CD14-positive monocyte (primary cell): ENCODE measurements around the gene NRN1L. TPM values are rescaled to one million over a fixed set of nuclear protein-coding genes. Genes with fewer than 3 reads are reported as not detected.

Experiments
- DNase-seq, 3 donors: peaks; one replicate each; pipeline ENCODE4 v3.0.0-alpha.2; 2011 to 2022
- H2AFZ ChIP-seq: 2 replicates; pipeline ENCODE4 v1.6.0; 2012; ENCODE audit warnings: mild to moderate bottlenecking, low read depth, low read length, inconsistent platforms; ENCODE audit not compliant: insufficient read depth, poor library complexity, severe bottlenecking
- H3K27ac ChIP-seq, 2 donors: 1 replicate in 1 of 2; 2 replicates in 1 of 2; pipeline ENCODE4 v1.5.1; 2012 to 2013; ENCODE audit warnings: low read length in 2 of 2, control low read depth in 1 of 2, inconsistent platforms in 1 of 2, low read depth in 1 of 2, mild to moderate bottlenecking in 1 of 2
- H3K27me3 ChIP-seq, 2 donors: one replicate each; pipeline versions ENCODE4 v1.6.0 to v1.6.1; 2011 to 2013; ENCODE audit warnings: low read length in 2 of 2; ENCODE audit not compliant: control insufficient read depth in 2 of 2, insufficient read depth in 2 of 2
- H3K36me3 ChIP-seq, 2 donors: replicated peaks in 1 of 2; 1 replicate in 1 of 2; 2 replicates in 1 of 2; pipeline versions ENCODE4 v1.5.1 to v1.6.1; 2012 to 2013; ENCODE audit warnings: low read length in 2 of 2, control low read depth in 1 of 2, inconsistent platforms in 1 of 2, mild to moderate bottlenecking in 1 of 2; ENCODE audit not compliant: insufficient read depth in 2 of 2, control insufficient read depth in 1 of 2
- H3K4me1 ChIP-seq, 2 donors: 1 replicate in 1 of 2; 2 replicates in 1 of 2; pipeline versions ENCODE4 v1.5.1 to v1.6.1; 2012 to 2013; ENCODE audit warnings: low read length in 2 of 2, control low read depth in 1 of 2, inconsistent platforms in 1 of 2, mild to moderate bottlenecking in 1 of 2, moderate library complexity in 1 of 2; ENCODE audit not compliant: insufficient read depth in 2 of 2, control insufficient read depth in 1 of 2
- H3K4me2 ChIP-seq: replicated peaks from 2 replicates; pipeline ENCODE3; 2012; ENCODE audit warnings: low read length, moderate library complexity, mild to moderate bottlenecking; ENCODE audit not compliant: poor library complexity, severe bottlenecking; ENCODE audit errors: extremely low read depth
- H3K4me3 ChIP-seq, 3 experiments: fragments of 200-600 bp in 1 of 3; sonication (generic) in 1 of 3; replicated peaks in 1 of 3; 1 replicate in 2 of 3; 2 replicates in 1 of 3; pipeline ENCODE4 v1.5.1; 2011 to 2013; ENCODE audit warnings: low read length in 3 of 3, mild to moderate bottlenecking in 3 of 3, control low read depth in 2 of 3, low read depth in 2 of 3, inconsistent platforms in 1 of 3, moderate library complexity in 1 of 3
- H3K79me2 ChIP-seq: 2 replicates; pipeline ENCODE4 v1.6.0; 2012; ENCODE audit warnings: mild to moderate bottlenecking, control low read depth, inconsistent platforms, low read length, moderate library complexity; ENCODE audit not compliant: insufficient read depth
- H3K9ac ChIP-seq: 2 replicates; pipeline ENCODE4 v1.6.0; 2017; ENCODE audit warnings: low read length, mild to moderate bottlenecking; ENCODE audit not compliant: insufficient read depth, poor library complexity, severe bottlenecking
- H3K9me3 ChIP-seq, 2 donors: replicated peaks in 1 of 2; 1 replicate in 1 of 2; 2 replicates in 1 of 2; pipeline versions ENCODE4 v1.5.1 to v1.6.1; 2012 to 2013; ENCODE audit warnings: low read length in 2 of 2, control low read depth in 1 of 2; ENCODE audit not compliant: control insufficient read depth in 1 of 2, insufficient read depth in 1 of 2
- H4K20me1 ChIP-seq: 2 replicates; pipeline ENCODE4 v1.6.0; 2012; ENCODE audit warnings: mild to moderate bottlenecking, low read length, control low read depth, moderate library complexity; ENCODE audit not compliant: insufficient read depth
- H3K27ac Mint-ChIP-seq, 7 donors: one replicate each; pipeline ENCODE4 v1.8.0; 2020; ENCODE audit warnings: mild to moderate bottlenecking in 7 of 7, mixed read lengths in 7 of 7, moderate library complexity in 6 of 7, inconsistent platforms in 2 of 7
- H3K27me3 Mint-ChIP-seq, 3 donors: one replicate each; pipeline ENCODE4 v1.8.0; 2021 to 2022; ENCODE audit warnings: low read depth in 3 of 3, mild to moderate bottlenecking in 3 of 3, mixed read lengths in 3 of 3, moderate library complexity in 3 of 3, inconsistent platforms in 1 of 3
- H3K36me3 Mint-ChIP-seq, 2 donors: one replicate each; pipeline ENCODE4 v1.8.0; 2020; ENCODE audit warnings: mixed read lengths in 2 of 2, inconsistent platforms in 1 of 2, mild to moderate bottlenecking in 1 of 2
- H3K4me1 Mint-ChIP-seq: one replicate; pipeline ENCODE4 v1.8.0; 2020; ENCODE audit warnings: mild to moderate bottlenecking, mixed read lengths
- H3K4me3 Mint-ChIP-seq, 2 donors: one replicate each; pipeline ENCODE4 v1.8.0; 2020; ENCODE audit warnings: mild to moderate bottlenecking in 2 of 2, mixed read lengths in 2 of 2, moderate library complexity in 1 of 2
- H3K9me3 Mint-ChIP-seq, 7 donors: one replicate each; pipeline ENCODE4 v1.8.0; 2020 to 2022; ENCODE audit warnings: mixed read lengths in 7 of 7, mild to moderate bottlenecking in 6 of 7, moderate library complexity in 6 of 7, inconsistent platforms in 2 of 7
- CTCF ChIP-seq: fragments of 200-600 bp; IDR thresholded peaks from one replicate; pipeline ENCODE4 v1.8.0; 2022; ENCODE audit warnings: antibody characterized with exemption, mild to moderate bottlenecking
- WGBS: methylation state at CpG from one replicate; pipeline ENCODE4 v1.1.5; 2013; ENCODE audit warnings: missing lambda C conversion rate; ENCODE audit not compliant: insufficient coverage; 5-methylcytosine and 5-hydroxymethylcytosine counted together
- intact Hi-C, 2 donors: fragments of 100-400 bp; cut with micrococcal nuclease; formaldehyde crosslinking; loops; one replicate each; pipeline versions ENCODE4 v1.15.0 to v1.15.1; 2023
- polyA plus RNA-seq, 3 donors: library from polyadenylated mRNA; depleted of rRNA in 1 of 3; unstranded in 2 of 3; stranded (reverse) in 1 of 3; fragments of 300-500 nt in 2 of 3; fragments of >200 nt in 1 of 3; fragmentation: Illumina TruSeq in 2 of 3; gene quantifications; 1 replicate in 2 of 3; 2 replicates in 1 of 3; pipeline ENCODE4 v1.2.3, GENCODE V29; 2012 to 2021

Gene NRN1L
- polyA plus RNA-seq, 3 donors = 0.50 to 3.6 TPM; not detected in 1

DNA sequence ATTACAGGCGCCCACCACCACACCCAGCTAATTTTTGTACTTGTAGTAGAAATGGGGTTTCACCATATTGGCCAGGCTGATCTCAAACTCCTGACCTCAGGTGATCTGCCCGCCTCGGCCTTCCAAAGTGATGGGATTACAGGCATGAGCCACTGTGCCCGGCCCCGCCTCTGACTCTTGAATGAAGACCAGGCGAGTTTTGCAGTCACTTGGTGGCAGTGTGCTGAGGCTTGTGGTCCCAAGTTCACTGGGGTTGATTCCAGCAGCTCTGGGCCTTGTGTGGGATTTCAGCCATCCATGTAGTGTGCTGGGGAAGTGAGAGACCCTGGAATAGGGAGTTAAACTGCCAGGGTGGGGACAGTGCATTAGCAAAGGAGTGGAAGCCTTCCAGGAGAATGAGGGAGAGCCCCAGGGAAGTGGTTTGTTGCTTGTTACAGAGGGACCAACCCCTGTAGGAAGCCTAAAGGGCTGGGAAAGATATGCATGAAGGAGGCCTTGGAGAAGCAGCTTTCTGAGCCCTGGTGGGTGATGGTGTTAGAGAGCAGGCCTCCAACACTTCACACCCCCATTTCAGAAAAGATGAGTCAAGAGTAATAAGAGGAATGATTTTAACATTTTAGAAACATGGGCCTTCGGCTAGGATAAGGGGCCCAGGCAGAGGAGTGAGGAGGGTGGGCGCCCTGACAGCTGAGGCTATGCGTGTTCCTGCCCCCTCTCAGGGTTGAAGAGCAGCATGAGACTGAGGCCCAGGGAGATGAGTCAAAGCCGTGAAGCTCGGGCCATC, 22.9 kb downstream of the NRN1L start:
- intact Hi-C loops = no loop called here
- no peaks in the 10 kb centered on the region for H3K9me3 ChIP-seq
- WGBS = 98% methylated on average over 10 of the region's 11 CpGs
- peak overlapping the region in 3 of 7 donors; percentile 9 to 53 (median 15) for H3K27ac Mint-ChIP-seq
- no peak overlapping the region for H3K9ac ChIP-seq
- H3K36me3 ChIP-seq = peaks cover 47 to 56% of the 10 kb centered on the region in 2 donors
- peaks cover 47% of the 10 kb centered on the region for H4K20me1 ChIP-seq
- no peaks in the 10 kb centered on the region for H3K4me1 Mint-ChIP-seq
- no peak for DNase-seq
- no peak overlapping the region for H3K4me2 ChIP-seq
- H3K4me3 Mint-ChIP-seq = no peak overlapping the region
- H3K4me3 ChIP-seq = no peak overlapping the region
- peaks cover 0 to 3% (median 0%) of the 10 kb centered on the region in 3 donors for H3K27me3 Mint-ChIP-seq
- H3K27me3 ChIP-seq = no peaks in the 10 kb centered on the region
- TF ChIP-seq CTCF = no peak
- peaks cover 40 to 61% of the 10 kb centered on the region in 2 donors for H3K36me3 Mint-ChIP-seq
- peaks cover 9% of the 10 kb centered on the region for H3K79me2 ChIP-seq
- H3K27ac ChIP-seq = no peak overlapping the region
- H3K9me3 Mint-ChIP-seq = peaks cover 0 to 3% (median 0%) of the 10 kb centered on the region in 7 donors
- H3K4me1 ChIP-seq = no peaks in the 10 kb centered on the region
- H2AFZ ChIP-seq = no peak overlapping the region

- peaks cover 37 to 43% of the 10 kb centered on the region in 2 donors for H3K36me3 ChIP-seq
- no peaks in the 10 kb centered on the region for H3K9me3 ChIP-seq
- H3K4me1 ChIP-seq = no peaks in the 10 kb centered on the region
- Mint-ChIP-seq H3K27me3 (peaks cover 0 to 2% (median 0%) of the 10 kb centered on the region in 3 donors), H3K4me3 (no peak overlapping the region), H3K36me3 (peaks cover 38 to 55% of the 10 kb centered on the region in 2 donors), H3K9me3 (peaks cover 0 to 3% (median 0%) of the 10 kb centered on the region in 7 donors), H3K27ac (peak overlapping the region in 1 of 7 donors; percentile 69), H3K4me1 (no peaks in the 10 kb centered on the region)
- H3K79me2 ChIP-seq = peaks cover 6% of the 10 kb centered on the region
- H3K9ac ChIP-seq = no peak overlapping the region
- intact Hi-C loops = no loop called here
- no peak overlapping the region for H2AFZ ChIP-seq
- 98% methylated on average over 28 of the region's 36 CpGs for whole genome bisulfite sequencing
- H3K4me3 ChIP-seq = no peak overlapping the region
- H3K27me3 ChIP-seq = no peaks in the 10 kb centered on the region
- no peak overlapping the region for H3K27ac ChIP-seq
- H4K20me1 ChIP-seq = peaks cover 48% of the 10 kb centered on the region
- no peak overlapping the region for H3K4me2 ChIP-seq
- no peak for TF ChIP-seq CTCF
- no peak for DNase-seq
Measured at GRCh38 chr16:67909056-67909742, 24.5 kb downstream of the NRN1L start.
